Fibroblast of lung (primary cell): Measurements from ENCODE around the gene SAMD8.

Experiments used
- CTCF ChIP-seq, 2 donors: IDR thresholded peaks in 1 of 2; conservative IDR thresholded peaks in 1 of 2; 1 replicate in 1 of 2; 2 replicates in 1 of 2; pipeline ENCODE4 v1.5.1; 2011 to 2012; ENCODE audit warnings: low read length in 2 of 2, control low read depth in 1 of 2, inconsistent platforms in 1 of 2, low read depth in 1 of 2, mild to moderate bottlenecking in 1 of 2
- EZH2 ChIP-seq: IDR thresholded peaks from 2 replicates; pipeline ENCODE4 v1.5.1; 2012; ENCODE audit warnings: low read length, control low read depth, mild to moderate bottlenecking; ENCODE audit errors: missing control alignments

GRCh38 chr10:75079436-75080083 lies 31.9 kb upstream of the SAMD8 start:
- TF ChIP-seq CTCF (conservative IDR thresholded peaks at IDR 0.05 in 1 of 2, IDR thresholded peaks at IDR 0.05 in 1 of 2; ENCODE audit: low read depth in 1 of 2, low read length in 2 of 2): no peak
- TF ChIP-seq EZH2: no peak
